Epithelial cell of esophagus (primary cell): ENCODE results near the gene MSRB2.

ENCODE experiments used
- DNase-seq: peaks from one replicate; pipeline ENCODE4 v3.0.0; 2010; ENCODE audit warnings: low read depth
- H3K4me3 ChIP-seq: 2 replicates; pipeline ENCODE4 v1.5.1; 2011; ENCODE audit warnings: mild to moderate bottlenecking, low read length, control low read depth
- CTCF ChIP-seq: IDR thresholded peaks from 2 replicates; pipeline ENCODE4 v1.5.1; 2011; ENCODE audit warnings: low read depth, mild to moderate bottlenecking, low read length, control low read depth, inconsistent platforms; ENCODE audit not compliant: insufficient read depth; ENCODE audit errors: missing control alignments

MSRB2 gene

DNA sequence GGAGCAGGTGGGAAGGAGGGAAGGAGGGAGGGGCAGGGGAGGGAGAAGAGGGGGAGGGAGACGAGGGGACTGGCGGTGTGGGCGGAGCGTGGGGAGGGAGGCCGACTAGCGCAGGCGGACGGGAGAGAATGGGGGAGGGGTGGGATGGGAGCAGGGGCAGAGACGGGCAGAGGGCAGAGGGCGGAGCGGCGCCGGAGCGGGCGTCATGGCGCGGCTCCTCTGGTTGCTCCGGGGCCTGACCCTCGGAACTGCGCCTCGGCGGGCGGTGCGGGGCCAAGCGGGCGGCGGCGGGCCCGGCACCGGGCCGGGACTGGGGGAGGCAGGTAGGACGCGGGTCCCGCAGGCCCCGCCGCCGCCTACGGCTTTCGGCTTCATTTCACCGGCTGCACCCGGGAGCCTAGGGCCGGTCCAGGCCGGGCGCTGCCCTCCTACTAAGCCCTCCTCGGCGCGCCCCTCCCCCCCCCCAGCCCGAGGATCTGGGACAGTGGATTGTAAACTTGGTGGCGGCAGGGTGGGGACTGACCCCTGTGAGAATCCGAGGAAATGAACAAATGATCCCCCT, at the start of gene MSRB2:
Gene MSRB2, plus strand, starts transcription at position 176 of the 562 bp plus-strand sequence. Its CDS starts 30 bp downstream, at position 206.
- peak within 1 kb of the TSS; percentile 71 for H3K4me3 ChIP-seq
- TF ChIP-seq CTCF = no peak
- peak; percentile 95 for DNase-seq

- TF ChIP-seq CTCF = no peak
- H3K4me3 ChIP-seq = no peak overlapping the region
- DNase-seq = no peak
These were observed 49.4 kb upstream of the MSRB2 start for GRCh38 chr10:23046027-23046426.

GRCh38 chr10:23047201-23048050, 48.0 kb upstream of the MSRB2 start:
- no peak for TF ChIP-seq CTCF
- DNase-seq = peak; percentile 41
- H3K4me3 ChIP-seq = no peak overlapping the region

- no peak for TF ChIP-seq CTCF
- no peak for DNase-seq
- H3K4me3 ChIP-seq = no peak overlapping the region
These were observed 47.2 kb upstream of the MSRB2 start for GRCh38 chr10:23048191-23048590.

GRCh38 chr10:23051278-23051677, 44.1 kb upstream of the MSRB2 start:
- H3K4me3 ChIP-seq = no peak overlapping the region
- no peak for TF ChIP-seq CTCF
- DNase-seq = no peak

DNA sequence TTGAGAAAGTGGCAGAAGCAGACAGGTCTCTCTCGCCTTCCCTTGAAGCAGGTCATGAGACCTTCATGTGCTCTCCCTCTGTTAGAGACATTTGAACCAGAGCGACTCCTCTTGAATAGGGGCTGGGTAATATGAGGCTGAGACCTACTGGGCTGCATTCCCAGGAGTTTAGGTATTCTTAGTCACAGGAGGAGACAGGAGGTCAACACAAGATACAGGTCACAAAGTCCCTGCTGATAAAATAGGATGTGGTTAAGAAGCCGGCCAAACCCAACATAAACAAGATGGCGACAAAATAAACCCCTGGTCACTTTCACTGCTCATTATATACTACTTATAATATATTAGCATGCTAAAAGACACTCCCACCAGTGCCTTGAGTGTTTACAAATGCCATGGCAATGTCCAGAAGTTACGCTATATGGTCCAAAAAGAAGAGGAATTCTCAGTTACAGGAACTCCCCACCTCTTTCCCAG, 43.5 kb upstream of the MSRB2 start:
- no peak for TF ChIP-seq CTCF
- no peak overlapping the region for H3K4me3 ChIP-seq
- peak; percentile 6 for DNase-seq
